ENCODE data around the gene SPAG17.

- TF ChIP-seq CTCF (IDR thresholded peaks at IDR 0.05) (no peak), REST (IDR thresholded peaks at IDR 0.05; ENCODE audit: insufficient read depth in 1 of 2, low read depth in 2 of 2, low read length in 1 of 2) (no peak), POLR2AphosphoS5 (IDR thresholded peaks at IDR 0.05; ENCODE audit: low read depth, low read length) (no peak)
Measured at GRCh38 chr1:118047650-118048224, 137.3 kb downstream of the SPAG17 start.
